A673 (cell line): Measurements from ENCODE around the gene UNC45B. TPM values are rescaled to one million over a fixed set of nuclear protein-coding genes. Genes with fewer than 3 reads are reported as not detected.

Source experiments
- BruUV-seq: library from RNA; stranded (reverse); fragments of 400-500 nt; replicated peaks from 2 replicates; lab custom pipeline; 2021; lab: Mats Ljungman, UMichigan
- CTCF ChIA-PET: fragments of 300-600 bp; sonication (Branson Sonifier 250); formaldehyde crosslinking; loops from one replicate; lab custom pipeline; 2022; ENCODE audit warnings: antibody characterized with exemption; lab: Charles Lee
- POLR2A ChIA-PET: fragments of 300-600 bp; sonication (Branson Sonifier 250); formaldehyde crosslinking; loops from one replicate; lab custom pipeline; 2022; ENCODE audit warnings: antibody characterized with exemption; ENCODE audit not compliant: low non-redundant PET; lab: Charles Lee
- DNase-seq: peaks from one replicate; pipeline ENCODE4 v3.0.0-alpha.2; 2015; ENCODE audit warnings: low spot score
- H3K27ac ChIP-seq: fragments of 200-600 bp; sonication (generic); 2 replicates; pipeline ENCODE4 v1.5.1; 2016; ENCODE audit warnings: mixed run types, low read depth, mild to moderate bottlenecking, mixed read lengths, antibody characterized with exemption, low read length; ENCODE audit not compliant: poor library complexity, severe bottlenecking
- H3K27me3 ChIP-seq: fragments of 200-600 bp; sonication (generic); replicated peaks from 2 replicates; pipeline ENCODE4 v1.6.1; 2017; ENCODE audit warnings: mixed run types, low read depth, mild to moderate bottlenecking, mixed read lengths, antibody characterized with exemption, low read length; ENCODE audit not compliant: insufficient read depth, poor library complexity
- H3K36me3 ChIP-seq: fragments of 200-600 bp; sonication (generic); 2 replicates; pipeline ENCODE4 v1.6.1; 2016; ENCODE audit warnings: mixed run types, mild to moderate bottlenecking, mixed read lengths, antibody characterized with exemption, low read length; ENCODE audit not compliant: insufficient read depth, poor library complexity, severe bottlenecking
- H3K4me1 ChIP-seq: fragments of 200-600 bp; sonication (generic); 2 replicates; pipeline ENCODE4 v1.6.1; 2017; ENCODE audit warnings: mixed run types, mild to moderate bottlenecking, mixed read lengths, antibody characterized with exemption, low read length; ENCODE audit not compliant: insufficient read depth, poor library complexity, severe bottlenecking
- H3K4me3 ChIP-seq: fragments of 200-600 bp; sonication (generic); 2 replicates; pipeline ENCODE4 v1.5.1; 2016; ENCODE audit warnings: low read depth, mixed run types, mild to moderate bottlenecking, mixed read lengths, low read length; ENCODE audit not compliant: poor library complexity, severe bottlenecking
- H3K9me3 ChIP-seq: fragments of 200-600 bp; sonication (generic); 2 replicates; pipeline ENCODE4 v1.6.1; 2016; ENCODE audit warnings: mixed run types, low read depth, mild to moderate bottlenecking, mixed read lengths, antibody characterized with exemption, low read length; ENCODE audit not compliant: poor library complexity, severe bottlenecking
- CTCF ChIP-seq: fragments of 300-800, 200-600 bp; sonication (generic); conservative IDR thresholded peaks from 2 replicates; pipeline ENCODE4 v1.5.1; 2017; ENCODE audit warnings: low read depth, mild to moderate bottlenecking, antibody characterized with exemption, low read length, moderate library complexity, mixed read lengths
- EZH2 ChIP-seq: fragments of 200-600 bp; sonication (generic); IDR thresholded peaks from 2 replicates; pipeline ENCODE4 v1.6.1; 2017; ENCODE audit warnings: borderline replicate concordance, low read depth, mild to moderate bottlenecking, mixed read lengths, antibody characterized with exemption, low read length; ENCODE audit not compliant: poor library complexity, severe bottlenecking
- intact Hi-C: fragments of 100-400 bp; cut with micrococcal nuclease; formaldehyde crosslinking; loops from one replicate; pipeline ENCODE4 v1.10.0; 2022; ENCODE audit not compliant: unreplicated experiment
- total RNA-seq: library from RNA; stranded (reverse); gene quantifications from 2 replicates; pipeline ENCODE4 v1.2.3, GENCODE V29; 2021

Gene UNC45B
- total RNA-seq, 1 experiment from 2014 or later = not detected

- Histone ChIP-seq H3K9me3 (no peaks in the 10 kb centered on the region), H3K27ac (no peak overlapping the region), H3K4me1 (no peaks in the 10 kb centered on the region), H3K4me3 (no peak overlapping the region), H3K27me3 (no peaks in the 10 kb centered on the region), H3K36me3 (peaks cover 3% of the 10 kb centered on the region)
- CTCF ChIA-PET = no interaction called here
- no TSS peak for BruUV-seq
- DNase-seq = no peak
- POLR2A ChIA-PET = no interaction called here
- intact Hi-C loops = no loop called here
- no peak for TF ChIP-seq CTCF
These were observed 17.7 kb upstream of the UNC45B start for GRCh38 chr17:35129973-35130351.

GRCh38 chr17:35130392-35130791 lies 17.2 kb upstream of the UNC45B start:
- intact Hi-C loops = no loop called here
- BruUV-seq = no TSS peak
- no peaks in the 10 kb centered on the region for H3K9me3 ChIP-seq
- DNase-seq = no peak
- H3K36me3 ChIP-seq = peaks cover 3% of the 10 kb centered on the region
- H3K4me1 ChIP-seq = no peaks in the 10 kb centered on the region
- no peak overlapping the region for H3K27ac ChIP-seq
- ChIA-PET CTCF (no interaction called here), POLR2A (no interaction called here)
- H3K4me3 ChIP-seq = no peak overlapping the region
- H3K27me3 ChIP-seq = no peaks in the 10 kb centered on the region
- TF ChIP-seq EZH2 = no peak
- TF ChIP-seq CTCF = no peak

- ChIA-PET POLR2A (no interaction called here), CTCF (no interaction called here)
- Histone ChIP-seq H3K27me3 (no peaks in the 10 kb centered on the region), H3K4me1 (no peaks in the 10 kb centered on the region), H3K4me3 (no peak overlapping the region), H3K9me3 (no peaks in the 10 kb centered on the region), H3K27ac (no peak overlapping the region), H3K36me3 (peaks cover 17% of the 10 kb centered on the region)
- no TSS peak for BruUV-seq
- no peak for DNase-seq
- no peak for TF ChIP-seq EZH2
- intact Hi-C loops = no loop called here
These were observed 15.5 kb upstream of the UNC45B start for GRCh38 chr17:35132099-35132498.

- H3K4me1 ChIP-seq = no peaks in the 10 kb centered on the region
- H3K27ac ChIP-seq = no peak overlapping the region
- BruUV-seq = no TSS peak
- H3K4me3 ChIP-seq = no peak overlapping the region
- intact Hi-C loops = no loop called here
- peaks cover 21% of the 10 kb centered on the region for H3K36me3 ChIP-seq
- H3K9me3 ChIP-seq = no peaks in the 10 kb centered on the region
- H3K27me3 ChIP-seq = no peaks in the 10 kb centered on the region
- DNase-seq = no peak
- ChIA-PET CTCF (no interaction called here), POLR2A (no interaction called here)
- TF ChIP-seq CTCF (no peak), EZH2 (no peak)
These were observed 14.6 kb upstream of the UNC45B start for GRCh38 chr17:35132816-35133550.
